ENCODE results near the gene SDE2. TPM values are rescaled to one million over a fixed set of nuclear protein-coding genes. Genes with fewer than 3 reads are reported as not detected.

SDE2 gene
- total and polyA plus RNA-seq, 10 donors: 4.6 to 23.6 (median 20.9) TPM

DNA sequence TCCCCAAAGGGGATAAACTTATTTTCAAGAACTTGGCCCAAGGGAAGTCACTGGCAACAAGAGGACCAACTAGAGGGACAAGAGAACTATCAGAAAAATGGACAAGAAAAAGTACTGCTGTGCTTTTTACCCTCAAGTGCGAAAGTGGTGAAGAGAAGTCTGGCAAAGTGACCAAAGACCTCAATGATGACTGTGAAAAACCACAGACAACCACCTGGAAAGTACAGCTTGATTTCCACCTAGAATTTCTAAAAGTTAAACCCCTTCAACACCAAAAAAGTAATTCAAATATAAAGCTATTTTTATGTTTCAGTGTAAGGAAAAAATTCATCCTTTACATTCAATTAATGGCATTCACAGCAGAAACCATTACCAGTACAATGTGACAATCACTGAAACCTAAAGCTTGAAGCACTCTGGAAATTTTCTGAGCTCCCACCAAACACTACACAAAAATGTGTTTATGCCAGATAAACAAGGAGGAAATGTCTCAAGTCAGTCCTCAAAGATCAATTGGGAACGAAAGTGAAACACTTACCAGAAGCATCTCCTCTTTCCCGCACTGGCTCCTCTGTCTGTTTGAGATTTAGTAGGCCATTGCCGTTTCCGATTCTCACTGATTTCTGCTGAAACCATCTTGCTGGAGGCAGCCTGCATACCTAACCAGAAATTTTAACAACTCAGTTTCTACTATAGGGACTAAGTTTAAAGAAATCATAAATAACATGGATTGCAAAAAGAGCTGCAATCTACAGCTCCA lies 8.3 kb downstream of the SDE2 start:
- no peaks in the 10 kb centered on the region for H3K9me3 ChIP-seq
- TF ChIP-seq POLR2AphosphoS5 (IDR thresholded peaks at IDR 0.05) (no peak), POLR2A (IDR thresholded peaks at IDR 0.05) (no peak)
- TF ChIP-seq, protein P1, sequence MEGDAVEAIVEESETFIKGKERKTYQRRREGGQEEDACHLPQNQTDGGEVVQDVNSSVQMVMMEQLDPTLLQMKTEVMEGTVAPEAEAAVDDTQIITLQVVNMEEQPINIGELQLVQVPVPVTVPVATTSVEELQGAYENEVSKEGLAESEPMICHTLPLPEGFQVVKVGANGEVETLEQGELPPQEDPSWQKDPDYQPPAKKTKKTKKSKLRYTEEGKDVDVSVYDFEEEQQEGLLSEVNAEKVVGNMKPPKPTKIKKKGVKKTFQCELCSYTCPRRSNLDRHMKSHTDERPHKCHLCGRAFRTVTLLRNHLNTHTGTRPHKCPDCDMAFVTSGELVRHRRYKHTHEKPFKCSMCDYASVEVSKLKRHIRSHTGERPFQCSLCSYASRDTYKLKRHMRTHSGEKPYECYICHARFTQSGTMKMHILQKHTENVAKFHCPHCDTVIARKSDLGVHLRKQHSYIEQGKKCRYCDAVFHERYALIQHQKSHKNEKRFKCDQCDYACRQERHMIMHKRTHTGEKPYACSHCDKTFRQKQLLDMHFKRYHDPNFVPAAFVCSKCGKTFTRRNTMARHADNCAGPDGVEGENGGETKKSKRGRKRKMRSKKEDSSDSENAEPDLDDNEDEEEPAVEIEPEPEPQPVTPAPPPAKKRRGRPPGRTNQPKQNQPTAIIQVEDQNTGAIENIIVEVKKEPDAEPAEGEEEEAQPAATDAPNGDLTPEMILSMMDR (IDR thresholded peaks at IDR 0.05 in 8 of 11, conservative IDR thresholded peaks at IDR 0.05 in 3 of 11): no peak
- WGBS, 5 donors: 60 to 81% (median 75%) methylated on average over 5 of the region's 5 CpGs
- H3K27ac ChIP-seq: peak overlapping the region in 6 of 8 donors; percentile 2 to 71 (median 22)
- no peaks in the 10 kb centered on the region for H3K27me3 ChIP-seq (replicated peaks in 1 of 7)
- no peak overlapping the region for H3K4me3 ChIP-seq
- DNase-seq: no peak
- intact Hi-C loops (cut with DNase I; ENCODE audit: low total_unique reads): no loop called here
- peaks cover 4 to 99% (median 81%) of the 10 kb centered on the region in 6 donors for H3K36me3 ChIP-seq
- H3K4me1 ChIP-seq: peaks cover 4 to 72% (median 27%) of the 10 kb centered on the region in 6 donors

DNA sequence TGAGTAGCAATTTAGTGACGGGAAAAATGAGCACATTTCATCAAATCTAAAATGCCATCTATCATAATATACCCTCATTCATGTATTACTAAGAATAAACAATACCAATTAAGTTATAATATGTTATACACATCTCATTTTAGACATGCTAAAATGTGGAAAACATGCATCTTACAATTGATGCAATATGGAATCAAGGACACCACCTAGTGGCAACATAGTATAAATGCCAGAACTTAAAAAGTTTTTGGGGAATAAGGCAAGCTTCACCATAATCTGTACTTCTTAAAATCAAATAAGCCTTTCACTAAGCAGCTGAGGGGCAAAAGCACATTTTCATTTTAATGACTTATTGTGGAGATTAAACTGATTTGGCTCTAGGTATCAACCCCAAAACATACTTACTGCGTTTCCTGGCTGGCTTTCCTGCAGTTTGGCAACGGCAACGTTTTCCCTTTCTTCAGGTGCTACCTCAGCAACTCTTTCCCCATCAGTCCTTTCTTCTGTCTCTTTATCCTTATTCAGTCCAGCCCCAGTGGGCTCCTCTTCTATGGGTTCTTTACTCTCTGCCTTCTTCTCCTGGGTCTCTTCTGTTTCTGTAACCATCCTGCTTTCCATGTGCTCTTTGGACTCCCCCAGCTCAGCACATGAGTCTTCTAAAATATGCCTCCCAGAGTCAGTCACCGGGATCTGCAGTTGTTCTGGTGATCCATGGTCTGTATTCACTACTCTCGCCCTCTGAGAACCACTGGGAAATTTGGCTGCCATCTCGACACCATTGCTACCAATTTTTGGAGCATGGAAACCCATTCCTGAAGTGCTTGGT lies 11.4 kb downstream of the SDE2 start:
- no peak for TF ChIP-seq POLR2A (IDR thresholded peaks at IDR 0.05)
- TF ChIP-seq, protein P1 (IDR thresholded peaks at IDR 0.05 in 8 of 11, conservative IDR thresholded peaks at IDR 0.05 in 3 of 11): peak; percentile 37 to 79 (median 68)
- 81 to 92% (median 87%) methylated on average over 7 of the region's 7 CpGs for WGBS, 5 donors
- Histone ChIP-seq H3K4me3 (no peak overlapping the region), H3K27ac (no peak overlapping the region), H3K27me3 (replicated peaks in 1 of 7) (no peaks in the 10 kb centered on the region), H3K4me1 (peaks cover 0 to 55% (median 18%) of the 10 kb centered on the region in 6 donors), H3K36me3 (peaks cover 2 to 100% (median 87%) of the 10 kb centered on the region in 6 donors), H3K9me3 (no peaks in the 10 kb centered on the region)
- intact Hi-C loops (cut with DNase I; ENCODE audit: low total_unique reads): no loop called here
- DNase-seq: no peak

DNA sequence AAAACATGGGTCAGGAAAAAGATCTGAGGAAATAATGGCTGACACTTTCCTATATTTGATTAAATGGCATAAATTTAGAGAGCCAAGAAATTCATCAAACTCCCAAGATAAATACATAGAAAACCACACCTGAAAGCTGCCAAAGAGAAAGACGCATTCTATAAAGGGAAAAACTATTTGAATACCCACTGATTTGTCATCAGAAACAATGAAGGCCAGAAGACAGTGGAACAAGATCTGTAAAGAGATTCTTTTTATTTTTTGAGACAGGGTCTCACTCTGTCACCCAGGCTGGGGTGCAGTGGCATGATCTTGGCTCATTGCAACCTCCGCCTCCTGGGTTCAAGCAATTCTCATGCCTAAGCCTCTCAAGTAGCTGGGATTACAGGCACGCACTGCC lies 17.4 kb downstream of the SDE2 start:
- H3K4me3 ChIP-seq: no peak overlapping the region
- intact Hi-C loops (cut with DNase I; ENCODE audit: low total_unique reads): no loop called here
- no peak for TF ChIP-seq POLR2A (IDR thresholded peaks at IDR 0.05)
- TF ChIP-seq POLR2AphosphoS5 (IDR thresholded peaks at IDR 0.05): no peak
- TF ChIP-seq, protein P1 (IDR thresholded peaks at IDR 0.05 in 8 of 11, conservative IDR thresholded peaks at IDR 0.05 in 3 of 11): no peak
- WGBS, 5 donors: 91 to 100% (median 97%) methylated on average over 3 of the region's 3 CpGs
- H3K27me3 ChIP-seq (replicated peaks in 1 of 7): no peaks in the 10 kb centered on the region
- DNase-seq: no peak
- peaks cover 2 to 98% (median 62%) of the 10 kb centered on the region in 6 donors for H3K36me3 ChIP-seq
- peaks cover 0 to 7% (median 2%) of the 10 kb centered on the region in 8 donors for H3K9me3 ChIP-seq
- H3K27ac ChIP-seq: no peak overlapping the region
- peaks cover 0 to 40% (median 7%) of the 10 kb centered on the region in 6 donors for H3K4me1 ChIP-seq
